ENCODE measurements around the gene TRAK1.
A peak's percentile ranks its signal among the peaks of the same experiment; 100 is the strongest.
"Not testable (repeated sequence)": the region's sequence is repeated elsewhere in the genome, so short reads cannot be mapped to it uniquely, and the experiment has no call there.

Gene TRAK1

GRCh38 chr3:42099020-42099765 is 8.0 kb downstream of the TRAK1 start:
- no peak for DNase-seq

GRCh38 chr3:42101048-42101447 is 9.9 kb downstream of the TRAK1 start:
- no peak for DNase-seq

DNA sequence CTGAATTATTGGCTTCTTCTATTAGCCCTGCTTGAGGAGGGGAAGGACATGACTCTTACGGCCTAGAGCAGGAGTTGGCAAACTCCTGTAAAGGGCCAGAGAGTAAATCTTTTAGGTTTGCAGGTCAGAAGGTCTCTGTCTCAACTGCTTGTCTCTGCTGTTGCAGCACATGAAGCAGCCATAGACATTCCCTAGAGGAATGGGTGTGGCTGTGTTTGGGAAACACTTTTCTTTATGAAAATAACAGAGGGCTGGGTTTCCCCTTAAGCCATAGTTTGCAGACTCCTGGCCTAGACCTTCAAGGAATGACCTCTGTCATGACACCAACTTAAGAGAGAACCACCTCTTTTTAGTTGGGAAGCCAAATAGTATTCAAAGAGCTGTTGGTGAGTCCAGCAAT is 10.3 kb downstream of the TRAK1 start:
- no peak for DNase-seq

DNA sequence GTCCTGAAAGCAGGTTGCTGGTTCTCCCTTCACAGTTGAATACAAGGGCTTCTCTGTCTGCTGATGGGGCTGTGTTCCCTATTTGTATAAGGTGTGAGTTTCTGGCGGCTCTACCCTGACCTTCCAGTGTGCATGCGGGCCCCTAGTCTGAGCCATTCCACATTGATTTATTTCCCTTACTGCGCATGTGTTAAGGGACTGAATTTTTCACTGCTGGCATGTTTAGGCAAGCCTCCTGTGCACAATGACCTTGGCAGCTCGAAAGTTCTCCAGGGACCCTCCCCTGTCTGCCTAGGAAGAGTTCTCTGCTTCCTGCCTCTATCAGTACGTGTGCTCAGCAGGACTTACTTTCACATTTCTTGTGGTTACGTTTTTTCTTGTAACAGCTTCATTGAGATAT is 11.4 kb downstream of the TRAK1 start:
- no peak for DNase-seq

- not testable (repeated sequence) for DNase-seq
These were observed 12.9 kb downstream of the TRAK1 start for GRCh38 chr3:42103921-42104665.

DNA sequence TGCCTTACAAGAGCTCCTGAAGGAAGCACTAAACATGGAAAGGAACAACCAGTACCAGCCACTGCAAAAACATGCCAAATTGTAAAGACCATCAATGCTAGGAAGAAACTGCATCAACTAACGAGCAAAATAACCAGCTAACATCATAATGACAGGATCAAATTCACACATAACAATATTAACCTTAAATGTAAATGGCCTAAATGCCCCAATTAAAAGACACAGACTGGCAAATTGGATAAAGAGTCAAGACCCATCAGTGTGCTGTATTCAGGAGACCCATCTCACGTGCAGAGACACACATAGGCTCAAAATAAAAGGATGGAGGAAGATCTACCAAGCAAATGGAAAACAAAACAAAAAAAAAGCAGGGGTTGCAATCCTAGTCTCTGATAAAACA is 14.8 kb downstream of the TRAK1 start:
- DNase-seq: not testable (repeated sequence)

GRCh38 chr3:42106646-42107045 is 15.5 kb downstream of the TRAK1 start:
- no peak for DNase-seq

GRCh38 chr3:42110631-42111030 is 19.5 kb downstream of the TRAK1 start:
- no peak for DNase-seq

- no peak for DNase-seq
These were observed 23.1 kb downstream of the TRAK1 start for GRCh38 chr3:42114130-42114725.

- DNase-seq: no peak
These were observed 24.1 kb downstream of the TRAK1 start for GRCh38 chr3:42115215-42115614.

- DNase-seq: no peak
These were observed 24.8 kb downstream of the TRAK1 start for GRCh38 chr3:42115946-42116345.

DNA sequence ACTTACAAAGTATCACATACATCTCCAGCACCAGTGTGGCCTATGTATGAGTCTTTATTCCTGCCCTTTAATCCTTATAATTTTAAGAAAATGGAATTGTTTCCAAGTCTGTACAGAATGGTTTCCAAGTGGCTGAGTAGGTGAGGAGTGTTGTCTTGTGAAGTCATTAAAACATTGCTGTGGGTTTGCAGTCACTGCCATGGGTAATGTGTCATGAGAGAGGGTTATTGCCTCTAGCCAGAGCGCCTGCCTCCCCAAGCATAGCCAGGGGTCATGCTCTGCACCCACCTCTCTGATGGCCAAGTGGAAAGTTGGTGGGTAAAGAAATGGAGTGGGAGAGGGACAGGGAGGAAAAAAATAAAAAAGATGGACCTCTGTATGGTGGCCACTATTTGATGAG is 25.3 kb downstream of the TRAK1 start:
- DNase-seq: no peak

DNA sequence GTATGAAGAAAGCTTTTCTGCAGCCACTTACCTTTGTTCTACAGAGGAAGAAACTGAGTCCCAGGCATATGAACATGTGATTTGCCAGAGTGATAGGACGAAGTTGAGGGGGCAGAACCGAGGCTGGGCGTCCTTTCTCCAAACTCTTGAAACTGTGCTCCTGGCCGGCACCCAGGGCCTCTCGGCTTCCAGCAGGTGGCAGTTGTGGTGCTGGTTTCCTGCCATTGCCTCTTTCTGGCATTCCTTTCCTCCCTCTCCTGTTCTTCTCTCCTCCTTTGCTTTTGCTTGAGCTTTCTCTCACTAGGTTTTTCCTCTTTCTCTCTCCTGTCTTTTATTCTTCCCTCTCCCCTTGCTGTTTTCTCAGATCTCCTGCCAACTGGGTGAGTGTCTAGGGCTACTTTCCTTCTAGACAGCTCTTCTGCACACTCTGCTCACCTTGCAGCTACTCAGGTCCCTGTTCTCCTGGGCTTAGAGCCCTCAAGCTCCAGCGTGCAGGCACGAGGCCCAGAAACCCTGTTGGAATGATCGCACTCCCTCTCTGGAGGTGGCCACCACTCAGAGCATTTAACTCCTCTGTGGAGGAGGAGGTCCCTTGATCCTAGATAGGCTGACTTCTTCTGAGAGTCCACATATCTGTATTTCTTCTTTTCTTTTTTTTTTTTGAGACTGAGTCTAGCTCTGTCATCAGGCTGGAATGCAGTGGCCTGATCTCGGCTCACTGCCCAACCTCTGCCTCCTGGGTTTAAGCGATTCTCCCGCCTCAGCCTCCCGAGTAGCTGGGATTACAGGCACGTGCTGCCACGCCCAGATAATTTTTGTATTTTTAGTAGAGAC is 26.2 kb downstream of the TRAK1 start:
- DNase-seq: peak in 1 of 2 experiments; percentile 17

GRCh38 chr3:42118762-42119361 is 27.7 kb downstream of the TRAK1 start:
- no peak for DNase-seq

DNA sequence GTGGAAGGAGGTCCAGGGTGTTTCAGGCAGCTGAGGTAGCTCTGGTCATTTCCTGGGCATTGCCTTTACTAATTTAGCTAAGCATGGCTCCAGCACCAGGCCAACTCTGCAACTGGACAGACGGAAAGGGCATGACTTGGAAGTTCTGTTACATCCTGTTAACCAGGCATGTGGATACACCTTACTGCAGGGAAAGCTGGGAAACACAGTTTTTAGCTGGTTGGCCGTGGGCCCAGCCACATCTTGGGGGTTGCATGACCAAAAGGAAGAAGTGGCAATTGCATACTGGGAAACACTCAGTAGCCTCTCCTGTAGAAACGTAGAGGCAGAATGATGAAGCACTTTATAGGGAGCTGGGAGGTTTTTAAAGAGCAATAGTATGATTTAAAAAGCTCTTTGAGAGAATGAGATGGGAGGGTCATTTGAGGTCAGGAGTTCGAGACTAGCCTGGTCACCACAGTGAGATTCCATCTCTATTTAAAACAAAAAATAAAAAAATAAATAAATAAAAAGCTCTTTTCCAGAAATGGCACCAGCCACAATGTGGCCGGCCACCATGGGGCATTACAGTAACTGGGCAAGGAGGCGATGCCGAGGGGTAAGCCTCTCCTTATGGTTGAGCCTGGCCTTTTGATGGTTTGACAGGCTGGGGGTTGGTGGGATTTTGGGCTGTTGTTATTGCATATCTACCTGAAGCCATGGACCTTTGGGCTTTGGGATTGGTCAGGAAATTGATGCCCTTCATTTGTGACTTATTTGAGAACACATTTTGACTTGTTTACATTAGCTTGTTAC is 28.6 kb downstream of the TRAK1 start:
- no peak for DNase-seq

- DNase-seq: no peak
These were observed 29.7 kb downstream of the TRAK1 start for GRCh38 chr3:42120866-42121265.

GRCh38 chr3:42122261-42123011 is 31.3 kb downstream of the TRAK1 start:
- DNase-seq: no peak

GRCh38 chr3:42123012-42123581 is 31.9 kb downstream of the TRAK1 start:
- DNase-seq: no peak

DNA sequence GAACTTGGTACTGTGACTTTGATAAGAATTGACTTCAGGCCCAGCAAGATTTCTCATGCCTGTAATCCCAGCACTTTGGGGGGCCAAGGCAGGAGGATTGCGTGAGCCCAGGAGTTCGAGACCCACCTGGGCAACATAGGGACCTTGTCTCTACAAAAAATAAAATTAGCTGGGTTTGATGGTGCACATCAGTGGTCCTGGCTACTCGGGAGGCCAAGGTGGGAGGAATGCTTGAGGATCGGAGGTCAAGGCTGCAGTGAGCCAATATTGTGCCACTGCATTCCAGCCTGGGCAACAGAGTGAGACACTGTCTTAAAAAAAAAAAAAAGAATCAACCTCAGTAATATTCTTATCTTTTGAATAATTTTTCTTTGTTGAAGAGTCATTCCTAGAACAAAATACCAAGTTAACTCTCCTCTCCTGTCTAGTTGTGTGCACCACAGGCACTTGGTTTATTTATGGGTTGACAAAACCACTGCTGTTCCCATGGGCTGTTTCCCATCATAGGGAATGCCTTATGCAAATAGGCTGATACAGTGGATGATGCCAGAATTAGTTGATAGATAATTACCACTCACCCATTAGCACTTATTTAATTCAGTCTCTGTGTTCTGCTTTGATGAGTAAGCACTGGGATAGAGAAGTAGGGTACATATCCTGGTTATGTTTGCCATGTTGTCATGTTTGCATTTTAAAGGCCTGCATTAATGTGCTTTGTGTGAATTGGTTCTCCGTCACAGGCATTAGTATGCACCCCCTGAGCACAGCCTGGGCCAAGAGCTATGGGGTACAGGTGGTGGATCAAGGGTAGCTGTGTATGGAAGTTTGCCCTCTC is 32.9 kb downstream of the TRAK1 start:
- no peak for DNase-seq

- DNase-seq: no peak
These were observed 36.1 kb downstream of the TRAK1 start for GRCh38 chr3:42127226-42127625.

All from NCI-H446 (cell line).